Right lobe of liver (tissue), 6 donors: ENCODE data around the gene TSPAN11. TPM values are rescaled to one million over a fixed set of nuclear protein-coding genes. Genes with fewer than 3 reads are reported as not detected.

ENCODE experiments used
- ATAC-seq, 4 donors: fragments of 200-7000 bp; cut with Tn5 transposase; one replicate each; pipeline ENCODE4 v1.9.1; 2020; ENCODE audit warnings: mild to moderate bottlenecking in 4 of 4, moderate library complexity in 4 of 4
- DNase-seq, 3 donors: peaks; one replicate each; pipeline ENCODE4 v3.0.0-alpha.2; 2020
- H3K27ac ChIP-seq, 3 donors: fragments of 200-600 bp; one replicate each; pipeline ENCODE4 v1.8.0; 2022
- H3K27me3 ChIP-seq, 2 donors: fragments of 200-600 bp; one replicate each; pipeline ENCODE4 v1.8.0; 2022
- H3K36me3 ChIP-seq, 4 donors: fragments of 200-600 bp; sonication (generic) in 1 of 4; one replicate each; pipeline versions ENCODE4 v1.5.1 to v1.8.0; 2017 to 2022; ENCODE audit warnings: control low read depth in 1 of 4
- H3K4me1 ChIP-seq, 4 donors: fragments of 200-600 bp; sonication (generic) in 1 of 4; one replicate each; pipeline versions ENCODE4 v1.5.1 to v1.8.0; 2017 to 2022; ENCODE audit warnings: control low read depth in 1 of 4
- H3K4me3 ChIP-seq, 3 donors: fragments of 200-600 bp; one replicate each; pipeline ENCODE4 v1.8.0; 2022
- H3K9me3 ChIP-seq, 4 donors: fragments of 200-600 bp; sonication (generic) in 1 of 4; one replicate each; pipeline versions ENCODE4 v1.5.1 to v1.8.0; 2017 to 2022; ENCODE audit warnings: control low read depth in 1 of 4
- POLR2A ChIP-seq: fragments of 450-650 bp; IDR thresholded peaks from one replicate; pipeline ENCODE4 v1.6.1; 2017; ENCODE audit warnings: antibody characterized with exemption, mild to moderate bottlenecking
- WGBS: methylation state at CpG from one replicate; pipeline ENCODE4 v1.1.6; 2018; ENCODE audit warnings: low coverage, low lambda C conversion rate; ENCODE audit not compliant: insufficient coverage; ENCODE audit errors: missing lambda C conversion rate; 5-methylcytosine and 5-hydroxymethylcytosine counted together
- intact Hi-C, 2 donors: fragments of 100-400 bp; cut with DNase I; formaldehyde crosslinking; loops; one replicate each; pipeline versions ENCODE4 v1.11.2 to v1.14.1; 2022
- total RNA-seq, 6 experiments: library from RNA; depleted of rRNA in 2 of 6; stranded (reverse); fragments of >200 nt in 2 of 6; fragmentation: NEBNext Ultra II Directional in 3 of 6; extraction: Animal tissue kit (Norgen Biotek cat#: 25700) in 3 of 6; gene quantifications; one replicate each; pipeline versions ENCODE4 v1.1.0 to v1.2.4, GENCODE V29; 2016 to 2023
- TF ChIP-seq, protein P1 (sequence below), 4 donors: fragments of 200-600 bp in 3 of 4; fragments of 450-650 bp in 1 of 4; IDR thresholded peaks; one replicate each; pipeline versions ENCODE4 v1.5.1 to v1.8.0; 2016 to 2022; ENCODE audit warnings: antibody characterized with exemption in 4 of 4, mild to moderate bottlenecking in 2 of 4
- donor health status: DM: no; HTN: yes; CAD: no.
- donor health status: DM: no; HTN: no; CAD: no.
- donor health status: DM: no; HTN: no; CAD: no.
- donor health status: DM: no; HTN: yes; CAD: no.
- donor health status: DM: no; HTN: yes; CAD: no.

Gene TSPAN11
- total RNA-seq, 6 experiments from 2014 or later = 0.31 to 1.00 (median 0.60) TPM

DNA sequence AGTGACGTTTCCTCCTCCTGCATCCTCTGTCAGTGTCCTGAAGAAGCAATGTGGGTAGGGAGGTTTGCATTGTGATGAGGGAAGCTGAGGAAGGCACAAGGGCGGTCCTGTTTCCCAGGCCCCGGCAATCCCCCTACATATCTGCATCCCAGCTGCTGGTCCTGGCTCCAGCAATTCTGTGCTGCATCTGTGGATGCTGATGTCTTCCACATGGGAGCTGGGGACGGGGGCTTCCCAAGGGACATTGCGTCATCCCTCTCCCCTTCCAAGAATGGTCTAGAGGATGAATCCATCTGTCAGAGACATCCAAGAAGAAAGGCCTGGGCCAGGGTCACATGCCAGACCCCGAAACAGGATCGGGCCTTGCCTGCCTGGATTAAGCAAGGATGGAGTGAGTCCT is 52.1 kb downstream of the TSPAN11 start:
- intact Hi-C loops = no loop called here
- H3K4me3 ChIP-seq = no peak overlapping the region
- no peak for TF ChIP-seq POLR2A
- TF ChIP-seq, protein P1, sequence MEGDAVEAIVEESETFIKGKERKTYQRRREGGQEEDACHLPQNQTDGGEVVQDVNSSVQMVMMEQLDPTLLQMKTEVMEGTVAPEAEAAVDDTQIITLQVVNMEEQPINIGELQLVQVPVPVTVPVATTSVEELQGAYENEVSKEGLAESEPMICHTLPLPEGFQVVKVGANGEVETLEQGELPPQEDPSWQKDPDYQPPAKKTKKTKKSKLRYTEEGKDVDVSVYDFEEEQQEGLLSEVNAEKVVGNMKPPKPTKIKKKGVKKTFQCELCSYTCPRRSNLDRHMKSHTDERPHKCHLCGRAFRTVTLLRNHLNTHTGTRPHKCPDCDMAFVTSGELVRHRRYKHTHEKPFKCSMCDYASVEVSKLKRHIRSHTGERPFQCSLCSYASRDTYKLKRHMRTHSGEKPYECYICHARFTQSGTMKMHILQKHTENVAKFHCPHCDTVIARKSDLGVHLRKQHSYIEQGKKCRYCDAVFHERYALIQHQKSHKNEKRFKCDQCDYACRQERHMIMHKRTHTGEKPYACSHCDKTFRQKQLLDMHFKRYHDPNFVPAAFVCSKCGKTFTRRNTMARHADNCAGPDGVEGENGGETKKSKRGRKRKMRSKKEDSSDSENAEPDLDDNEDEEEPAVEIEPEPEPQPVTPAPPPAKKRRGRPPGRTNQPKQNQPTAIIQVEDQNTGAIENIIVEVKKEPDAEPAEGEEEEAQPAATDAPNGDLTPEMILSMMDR (IDR thresholded peaks at IDR 0.05) = no peak
- no peak overlapping the region for H3K27ac ChIP-seq
- ATAC-seq (no peak), DNase-seq (no peak)
- H3K9me3 ChIP-seq = no peaks in the 10 kb centered on the region
- 100% methylated on average over 4 of the region's 7 CpGs for WGBS
- no peaks in the 10 kb centered on the region for H3K36me3 ChIP-seq
- no peaks in the 10 kb centered on the region for H3K4me1 ChIP-seq
- no peaks in the 10 kb centered on the region for H3K27me3 ChIP-seq

DNA sequence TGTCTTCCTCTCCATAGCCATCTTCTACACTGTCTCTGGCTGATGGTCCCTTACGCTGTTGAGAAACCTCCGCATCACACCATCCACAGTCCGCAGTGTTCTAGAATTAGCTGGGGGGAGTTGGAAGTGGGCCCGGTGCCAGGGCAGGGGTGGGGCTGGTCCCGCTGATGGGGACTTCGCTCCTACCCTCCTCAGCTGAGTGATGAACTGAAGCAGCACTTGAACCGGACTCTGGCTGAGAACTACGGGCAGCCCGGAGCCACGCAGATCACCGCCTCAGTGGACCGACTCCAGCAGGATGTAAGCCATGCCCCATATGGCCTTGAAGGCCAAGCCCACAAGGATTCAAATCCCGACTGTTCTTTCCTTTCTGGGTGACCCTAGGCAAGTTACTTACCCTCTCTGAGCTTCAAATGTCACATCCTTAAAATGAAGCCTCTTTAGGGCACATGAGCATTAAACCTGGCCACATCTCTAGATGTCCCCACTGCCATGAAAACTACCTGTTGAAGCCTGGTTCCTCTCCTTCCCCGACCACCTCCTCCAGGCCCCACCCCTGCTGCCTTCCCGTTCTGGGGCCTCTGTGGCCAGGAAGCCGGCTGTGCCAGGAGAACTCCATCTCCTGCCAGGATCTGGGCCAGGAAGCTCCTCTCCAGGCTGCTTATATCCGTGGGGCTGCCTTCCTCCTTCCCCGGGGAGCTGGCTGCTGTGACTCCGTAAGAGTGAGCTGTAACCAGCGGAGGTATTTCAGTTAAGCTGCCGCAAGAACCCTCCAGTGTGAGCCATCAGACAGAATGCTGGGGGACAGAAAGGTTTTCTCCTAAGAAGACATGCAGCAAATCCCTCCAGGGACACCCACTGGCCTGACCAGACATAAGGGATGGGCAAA is 53.1 kb downstream of the TSPAN11 start:
- Histone ChIP-seq H3K36me3 (no peaks in the 10 kb centered on the region), H3K4me1 (no peaks in the 10 kb centered on the region), H3K27ac (no peak overlapping the region), H3K27me3 (no peaks in the 10 kb centered on the region), H3K4me3 (no peak overlapping the region), H3K9me3 (no peaks in the 10 kb centered on the region)
- DNase-seq (no peak), ATAC-seq (no peak)
- intact Hi-C loops = no loop called here
- WGBS = 66% methylated on average over 8 of the region's 21 CpGs
- no peak for TF ChIP-seq POLR2A
- TF ChIP-seq, protein P1 (IDR thresholded peaks at IDR 0.05) = no peak

DNA sequence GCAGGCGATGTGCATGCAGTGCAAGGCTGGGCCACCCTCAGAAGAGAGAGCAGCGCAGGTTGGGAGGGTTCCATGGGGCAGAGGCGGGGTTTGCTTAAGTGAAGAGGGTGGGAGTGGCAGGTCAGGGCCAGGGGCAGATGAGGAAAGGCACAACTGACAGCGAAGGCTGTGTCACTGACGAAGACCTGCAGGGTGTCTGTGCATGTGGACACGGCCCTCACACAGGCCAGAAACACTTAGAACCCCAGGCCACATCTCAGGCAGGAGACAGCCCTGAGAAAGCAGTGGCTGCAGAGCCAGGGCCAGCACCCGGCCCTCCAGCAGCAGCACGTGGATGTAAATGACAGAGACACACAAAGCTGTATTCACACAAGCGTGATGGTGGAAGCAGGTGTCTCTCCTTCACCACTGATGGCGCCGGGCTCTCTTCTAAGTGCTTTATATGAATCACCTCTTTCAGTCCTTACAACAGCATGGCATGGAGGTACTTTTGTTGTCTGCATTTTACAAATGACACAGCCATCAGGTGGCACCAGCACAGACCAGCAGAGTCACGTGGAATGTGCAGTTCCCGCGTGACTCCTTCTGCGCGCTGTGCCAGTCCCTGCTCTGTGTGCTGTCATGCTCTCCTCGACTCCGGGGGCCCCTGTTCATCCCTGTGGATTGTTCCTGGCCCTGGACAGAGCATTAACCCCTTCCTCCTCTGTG is 54.6 kb downstream of the TSPAN11 start:
- Histone ChIP-seq H3K4me3 (no peak overlapping the region), H3K36me3 (no peaks in the 10 kb centered on the region), H3K9me3 (no peaks in the 10 kb centered on the region), H3K27ac (no peak overlapping the region), H3K27me3 (no peaks in the 10 kb centered on the region), H3K4me1 (no peaks in the 10 kb centered on the region)
- 67% methylated on average over 5 of the region's 18 CpGs for WGBS
- ATAC-seq = no peak
- no peak for DNase-seq
- intact Hi-C loops = no loop called here
- TF ChIP-seq, protein P1 (IDR thresholded peaks at IDR 0.05) = no peak
- no peak for TF ChIP-seq POLR2A

DNA sequence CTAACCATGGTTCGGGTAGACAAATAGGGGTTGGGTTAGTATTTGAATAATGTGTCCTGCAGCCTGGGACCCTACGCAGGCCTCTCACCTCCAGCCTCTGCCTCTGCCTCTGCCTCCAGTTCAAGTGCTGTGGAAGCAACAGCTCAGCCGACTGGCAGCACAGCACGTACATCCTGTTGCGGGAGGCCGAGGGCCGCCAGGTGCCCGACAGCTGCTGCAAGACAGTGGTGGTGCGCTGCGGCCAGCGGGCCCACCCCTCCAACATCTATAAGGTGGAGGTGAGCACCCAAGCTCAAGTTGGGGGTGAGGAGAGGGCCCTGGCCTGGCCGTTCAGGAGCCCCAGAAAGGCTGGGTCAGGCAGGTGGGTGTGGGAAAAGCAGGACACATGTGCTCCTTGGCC is 55.9 kb downstream of the TSPAN11 start:
- no peaks in the 10 kb centered on the region for H3K27me3 ChIP-seq
- H3K4me3 ChIP-seq = no peak overlapping the region
- no peak for DNase-seq
- no peak overlapping the region for H3K27ac ChIP-seq
- no CpG with 5 or more reads among the region's 12 CpGs for WGBS
- H3K36me3 ChIP-seq = no peaks in the 10 kb centered on the region
- TF ChIP-seq, protein P1 (IDR thresholded peaks at IDR 0.05) = no peak
- no peak for TF ChIP-seq POLR2A
- no peaks in the 10 kb centered on the region for H3K9me3 ChIP-seq
- intact Hi-C loops = no loop called here
- H3K4me1 ChIP-seq = no peaks in the 10 kb centered on the region
- no peak for ATAC-seq
